Hepatocyte (in vitro differentiated cells): ENCODE data around the gene ITGA5.

Experiments used
- CTCF ChIP-seq: fragments of 200-600 bp; sonication (generic); IDR thresholded peaks from 2 replicates; pipeline ENCODE4 v1.5.1; 2016; ENCODE audit warnings: antibody characterized with exemption, mild to moderate bottlenecking; ENCODE audit not compliant: poor library complexity
- EZH2 ChIP-seq: fragments of 200-600 bp; sonication (generic); IDR thresholded peaks from 2 replicates; pipeline ENCODE4 v1.6.1; 2016; ENCODE audit warnings: antibody characterized with exemption, mild to moderate bottlenecking, borderline replicate concordance

GRCh38 chr12:54421879-54422250 lies 2.8 kb upstream of the ITGA5 start:
- no peak for TF ChIP-seq CTCF
- TF ChIP-seq EZH2 = no peak
